IgD-negative memory B cell (primary cell): ENCODE data around the gene NRROS. TPM values are rescaled to one million over a fixed set of nuclear protein-coding genes. Genes with fewer than 3 reads are reported as not detected.
"Not testable (repeated sequence)": the region's sequence is repeated elsewhere in the genome, so short reads cannot be mapped to it uniquely, and the experiment has no call there.

Experiments used
- H3K27ac Mint-ChIP-seq, 3 donors: one replicate each; pipeline ENCODE4 v1.8.0; 2020 to 2022; ENCODE audit warnings: mild to moderate bottlenecking in 3 of 3, mixed read lengths in 3 of 3, moderate library complexity in 1 of 3
- H3K27me3 Mint-ChIP-seq: one replicate; pipeline ENCODE4 v1.8.0; 2021; ENCODE audit warnings: mixed read lengths
- H3K36me3 Mint-ChIP-seq: one replicate; pipeline ENCODE4 v1.8.0; 2020; ENCODE audit warnings: mild to moderate bottlenecking, mixed read lengths
- H3K4me1 Mint-ChIP-seq, 3 donors: one replicate each; pipeline ENCODE4 v1.8.0; 2020 to 2022; ENCODE audit warnings: mixed read lengths in 3 of 3, mild to moderate bottlenecking in 1 of 3
- H3K4me3 Mint-ChIP-seq, 4 donors: one replicate each; pipeline ENCODE4 v1.8.0; 2020 to 2022; ENCODE audit warnings: mild to moderate bottlenecking in 4 of 4, mixed read lengths in 4 of 4, moderate library complexity in 3 of 4
- H3K9me3 Mint-ChIP-seq, 3 donors: one replicate each; pipeline ENCODE4 v1.8.0; 2020 to 2021; ENCODE audit warnings: mixed read lengths in 3 of 3, mild to moderate bottlenecking in 1 of 3
- polyA plus RNA-seq: library from polyadenylated mRNA; unstranded; fragments of 300-500 nt; fragmentation: Illumina TruSeq; gene quantifications from one replicate; pipeline ENCODE4 v1.2.3, GENCODE V29; 2021

The NRROS gene
- polyA plus RNA-seq, 1 donor from 2014 or later = 18.9 TPM

DNA sequence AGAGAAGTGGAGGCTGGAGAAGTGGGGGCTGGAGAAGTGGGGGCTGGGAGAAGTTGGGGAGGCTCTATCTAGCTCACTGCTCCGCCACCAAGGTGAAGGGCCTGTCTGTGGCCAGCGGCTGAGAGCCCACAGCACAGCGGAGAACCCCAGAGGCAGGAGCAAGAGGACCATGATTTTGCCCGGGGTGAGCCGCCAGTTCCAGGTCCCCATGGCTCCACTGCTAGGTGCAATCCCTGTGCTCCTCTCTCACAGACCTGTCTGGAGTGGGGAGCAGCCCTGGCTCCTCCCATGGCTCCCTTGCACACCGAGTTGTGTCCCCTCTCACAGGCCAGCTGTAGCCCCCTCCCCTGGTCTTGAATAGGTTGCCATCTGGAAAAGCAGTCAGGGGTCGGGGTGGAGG, 4.7 kb upstream of the NRROS start:
- Mint-ChIP-seq H3K27ac (peak overlapping the region in 2 of 3 donors; percentile 36 to 73), H3K4me1 (peaks cover 38 to 52% (median 51%) of the 10 kb centered on the region in 3 donors), H3K9me3 (no peaks in the 10 kb centered on the region), H3K36me3 (peaks cover 3% of the 10 kb centered on the region), H3K27me3 (no peaks in the 10 kb centered on the region), H3K4me3 (peak overlapping the region in 2 of 4 donors; percentile 60)

DNA sequence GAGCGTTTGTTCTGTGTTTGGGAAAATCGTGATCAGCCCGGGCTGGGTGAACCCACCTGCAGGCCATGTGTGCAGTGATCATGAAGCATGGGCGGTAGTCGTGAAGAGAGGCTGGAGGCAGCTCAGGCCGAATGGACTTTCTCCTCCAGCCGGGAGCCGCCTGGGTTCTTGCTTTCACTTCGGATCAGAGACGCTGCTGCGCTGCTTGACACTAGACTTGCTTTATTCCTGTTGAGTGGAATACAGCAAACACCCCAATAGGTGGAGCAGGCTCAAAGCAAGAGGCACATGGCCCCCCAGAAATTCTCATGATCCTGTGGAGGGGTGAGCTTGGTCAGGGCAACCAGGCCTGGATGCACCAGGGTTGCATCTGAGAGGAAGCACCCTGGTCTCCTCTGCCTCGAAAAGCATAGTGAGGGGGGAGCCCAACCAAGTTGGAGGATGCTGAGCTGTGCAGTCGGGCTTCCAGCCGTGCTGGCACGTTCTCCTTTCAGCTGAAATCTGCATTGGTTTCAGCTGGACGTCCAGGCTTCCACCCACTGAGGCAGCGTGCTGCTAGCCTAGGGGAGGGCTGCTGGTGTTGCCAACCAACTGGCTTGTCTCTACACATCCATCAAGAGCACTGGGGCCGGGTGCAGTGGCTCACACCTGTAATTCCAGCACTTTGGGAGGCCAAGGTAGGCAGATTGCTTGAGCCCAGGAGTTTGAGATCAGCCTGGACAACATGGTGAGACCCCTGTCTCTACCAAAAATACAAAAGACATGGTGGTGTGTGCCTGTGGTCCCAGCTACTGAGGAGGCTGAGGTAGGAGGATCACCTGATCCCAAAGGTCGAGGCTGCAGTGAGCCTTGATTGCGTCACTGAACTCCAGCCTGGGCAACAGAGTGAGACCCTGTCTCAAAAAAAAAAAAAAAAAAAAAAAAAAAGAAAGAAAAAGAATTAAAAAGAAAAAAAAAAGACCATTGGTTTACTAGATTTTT, 2.8 kb upstream of the NRROS start:
- Mint-ChIP-seq H3K4me3 (peak overlapping the region in 2 of 4 donors; percentile 21 to 79), H3K36me3 (no peaks in the 10 kb centered on the region), H3K9me3 (no peaks in the 10 kb centered on the region), H3K27ac (peak overlapping the region in 2 of 3 donors; percentile 85 to 92), H3K4me1 (peaks cover 31 to 53% (median 45%) of the 10 kb centered on the region in 3 donors), H3K27me3 (no peaks in the 10 kb centered on the region)

DNA sequence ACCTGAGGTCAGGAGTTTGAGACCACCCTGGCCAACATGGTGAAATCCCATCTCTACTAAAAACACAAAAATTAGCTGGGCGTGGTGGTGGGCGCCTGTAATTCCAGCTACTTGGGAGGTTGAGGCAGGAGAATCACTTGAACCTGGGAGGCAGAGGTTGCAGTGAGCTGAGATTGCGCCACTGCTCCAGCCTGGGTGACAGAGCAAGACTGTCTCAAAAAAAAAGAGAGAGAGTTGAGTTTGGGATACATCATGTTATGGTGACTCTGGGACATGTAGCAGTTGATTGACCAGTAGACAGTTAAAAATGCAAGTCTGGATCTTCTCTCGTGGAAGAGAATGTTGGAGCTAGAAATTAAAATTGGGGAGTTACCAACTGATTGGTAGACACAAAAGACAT, 1.6 kb upstream of the NRROS start:
- H3K27ac Mint-ChIP-seq = peak overlapping the region in 2 of 3 donors; percentile 89 to 92
- H3K9me3 Mint-ChIP-seq, H3K27me3 Mint-ChIP-seq, H3K36me3 Mint-ChIP-seq: not testable (repeated sequence)
- H3K4me1 Mint-ChIP-seq = peaks cover 33 to 49% (median 48%) of the 10 kb centered on the region in 3 donors
- H3K4me3 Mint-ChIP-seq = peak overlapping the region in 3 of 4 donors; percentile 3 to 79 (median 61)

DNA sequence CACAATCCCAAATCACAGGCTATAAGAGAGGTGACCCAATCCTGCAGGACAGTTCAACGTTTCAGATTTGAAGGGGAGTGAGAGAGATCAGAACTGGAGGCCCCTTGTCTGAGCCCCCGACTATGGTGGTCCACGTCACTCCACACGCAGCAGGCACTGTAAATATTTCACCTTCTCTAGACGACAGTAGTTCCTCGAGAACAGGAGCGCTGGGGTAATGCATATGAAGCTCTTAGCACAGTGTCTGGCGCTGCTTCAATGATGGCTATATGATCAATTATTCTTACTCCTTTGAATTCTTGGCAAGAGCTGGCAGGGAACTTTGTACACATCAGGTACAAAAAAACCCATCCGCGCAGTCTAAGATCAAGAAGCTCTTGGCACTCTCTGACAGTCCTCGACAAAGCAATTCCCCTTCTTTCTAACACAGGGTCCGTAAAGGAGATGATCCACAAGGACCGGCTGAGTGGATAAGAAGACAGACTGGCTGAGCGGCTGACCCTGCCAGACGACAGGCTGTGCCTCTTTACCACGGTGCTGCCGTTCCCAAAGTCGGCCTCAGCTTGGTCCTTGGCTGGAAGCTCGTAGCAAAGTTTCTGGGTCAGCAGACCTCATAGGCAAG, 522 bp upstream of the NRROS start:
- H3K4me1 Mint-ChIP-seq = peaks cover 32 to 50% (median 48%) of the 10 kb centered on the region in 3 donors
- H3K4me3 Mint-ChIP-seq = peak overlapping the region; percentile 79 to 97 (median 94)
- no peaks in the 10 kb centered on the region for H3K36me3 Mint-ChIP-seq
- H3K27me3 Mint-ChIP-seq = peaks cover 1% of the 10 kb centered on the region
- H3K9me3 Mint-ChIP-seq = no peaks in the 10 kb centered on the region
- H3K27ac Mint-ChIP-seq = peak overlapping the region; percentile 92 to 99 (median 93)

DNA sequence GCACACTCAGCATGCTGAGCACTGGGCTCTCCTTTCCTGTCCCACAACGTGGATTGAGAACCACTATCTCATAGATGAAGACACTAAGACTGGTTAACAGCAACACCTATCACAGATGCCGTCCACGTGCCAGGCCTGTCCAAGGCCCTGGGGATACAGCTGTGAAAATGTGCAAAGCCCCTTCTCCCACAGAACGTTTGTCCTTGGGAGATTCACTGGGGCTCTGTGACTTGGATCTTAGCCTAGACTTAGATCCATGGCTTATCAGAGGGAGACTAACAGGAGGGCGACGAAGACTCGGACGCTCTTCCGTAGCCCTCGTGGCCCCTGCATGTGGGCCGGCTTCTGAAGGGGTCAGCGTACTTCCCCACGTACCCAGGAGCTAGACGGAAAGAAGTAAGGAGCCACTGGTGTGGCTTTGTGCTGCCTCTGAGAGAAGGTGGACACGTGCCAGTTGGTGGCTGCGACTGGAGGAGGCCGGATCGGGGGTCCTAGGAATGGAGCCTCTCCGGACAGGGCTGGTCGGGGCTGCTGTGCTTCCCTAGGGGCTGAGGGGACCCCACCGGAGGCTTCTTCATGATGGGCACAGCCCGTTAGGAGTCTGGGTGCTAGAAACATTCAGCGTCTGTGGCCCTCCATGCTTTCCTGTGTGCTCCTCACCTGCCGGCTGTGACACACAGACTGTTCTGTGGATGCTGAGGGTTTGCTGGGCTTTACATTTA, 964 bp downstream of the NRROS start:
- Mint-ChIP-seq H3K36me3 (peaks cover 2% of the 10 kb centered on the region), H3K4me1 (peaks cover 36 to 55% (median 51%) of the 10 kb centered on the region in 3 donors), H3K4me3 (peak overlapping the region; percentile 79 to 97 (median 94)), H3K9me3 (no peaks in the 10 kb centered on the region), H3K27ac (peak overlapping the region; percentile 92 to 99 (median 96)), H3K27me3 (peaks cover 1% of the 10 kb centered on the region)

DNA sequence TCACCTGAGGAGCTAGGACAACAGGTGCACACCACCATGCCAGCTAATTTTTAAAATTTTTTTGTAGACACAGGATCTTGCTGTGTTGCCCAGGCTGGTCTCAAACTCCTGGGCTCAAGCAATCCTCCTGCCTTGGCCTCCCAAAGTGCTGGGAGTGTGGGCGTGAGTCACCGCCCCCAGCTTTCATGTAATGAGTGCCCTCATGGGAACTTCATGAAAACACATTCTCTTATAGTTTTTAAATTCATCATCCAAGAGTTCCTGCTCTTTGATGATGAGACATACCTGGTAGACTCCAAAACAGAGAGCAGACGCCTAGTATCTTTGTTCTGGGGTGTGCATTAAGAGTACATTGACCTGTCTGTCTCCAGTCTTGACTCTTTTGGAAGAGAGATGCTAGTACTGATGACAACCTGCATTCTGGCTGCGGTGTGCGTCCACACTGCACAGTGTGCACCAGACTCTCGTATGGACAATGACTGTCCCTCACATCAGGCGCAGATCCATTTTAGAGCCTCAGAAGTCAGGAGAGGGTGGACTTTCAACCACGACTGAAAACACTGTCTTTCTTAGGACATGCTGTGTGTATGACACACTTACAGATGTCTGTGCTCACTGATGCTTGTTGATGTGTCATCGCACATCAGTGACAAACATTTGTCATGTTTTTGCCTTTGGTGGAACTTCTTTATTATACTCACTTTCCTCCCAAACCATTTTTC, 2.0 kb downstream of the NRROS start:
- Mint-ChIP-seq H3K4me1 (peaks cover 41 to 55% (median 54%) of the 10 kb centered on the region in 3 donors), H3K36me3 (peaks cover 2% of the 10 kb centered on the region), H3K4me3 (peak overlapping the region; percentile 79 to 97 (median 94)), H3K27me3 (peaks cover 1% of the 10 kb centered on the region), H3K27ac (peak overlapping the region; percentile 92 to 99 (median 94)), H3K9me3 (no peaks in the 10 kb centered on the region)

DNA sequence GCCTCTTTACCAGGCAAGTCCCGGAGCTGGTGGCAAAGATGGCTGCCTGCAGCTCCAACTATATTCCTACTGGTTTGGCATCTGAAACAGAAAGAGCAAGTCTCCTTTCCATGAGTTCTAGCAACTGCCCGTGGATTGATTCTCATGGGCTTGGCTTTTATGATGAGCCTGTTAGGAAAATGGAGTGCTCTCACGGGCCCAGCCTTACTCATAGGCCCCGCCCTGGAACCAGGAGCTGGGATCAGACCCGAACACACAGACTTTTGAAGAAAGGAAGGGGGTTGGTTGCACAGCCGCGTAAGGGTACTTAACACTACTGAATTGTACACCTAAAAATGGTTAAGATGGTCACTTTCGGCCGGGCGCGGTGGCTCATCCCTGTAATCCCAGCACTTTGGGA, 2.9 kb downstream of the NRROS start:
- H3K27ac Mint-ChIP-seq = peak overlapping the region; percentile 92 to 99 (median 94)
- H3K4me3 Mint-ChIP-seq = peak overlapping the region; percentile 79 to 97 (median 94)
- peaks cover 2% of the 10 kb centered on the region for H3K36me3 Mint-ChIP-seq
- H3K4me1 Mint-ChIP-seq = peaks cover 38 to 57% (median 52%) of the 10 kb centered on the region in 3 donors
- H3K27me3 Mint-ChIP-seq = peaks cover 1% of the 10 kb centered on the region
- no peaks in the 10 kb centered on the region for H3K9me3 Mint-ChIP-seq

DNA sequence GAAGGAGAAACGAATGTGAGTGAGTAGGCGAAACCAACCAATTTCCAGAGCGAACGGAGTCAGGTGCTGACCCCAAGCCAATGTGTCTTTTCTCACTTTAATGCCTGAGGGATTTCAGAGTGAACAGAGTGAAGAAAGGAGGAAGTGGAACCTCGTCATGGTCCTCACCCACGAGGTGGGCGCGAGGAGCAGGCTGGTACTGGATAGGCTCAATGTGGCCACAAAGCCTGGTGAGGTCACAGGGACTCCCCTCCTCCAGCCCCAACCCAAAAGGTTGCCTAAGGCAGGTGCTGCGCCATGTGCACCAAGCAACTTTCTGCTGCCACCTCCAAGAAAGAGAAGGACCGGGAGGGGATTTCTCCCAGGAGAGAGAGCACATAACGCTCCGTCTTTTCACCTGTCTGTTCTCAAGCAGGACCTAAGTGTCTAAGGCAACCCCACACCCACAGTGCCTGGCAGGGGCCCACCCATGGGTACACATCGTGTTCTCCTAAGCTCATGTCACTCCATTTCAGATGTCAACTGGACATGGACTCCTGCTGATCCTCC, 3.8 kb downstream of the NRROS start:
- Mint-ChIP-seq H3K4me1 (peaks cover 35 to 55% (median 46%) of the 10 kb centered on the region in 3 donors), H3K9me3 (no peaks in the 10 kb centered on the region), H3K27ac (peak overlapping the region; percentile 92 to 99 (median 94)), H3K4me3 (peak overlapping the region; percentile 79 to 97 (median 94)), H3K36me3 (peaks cover 2% of the 10 kb centered on the region), H3K27me3 (peaks cover 1% of the 10 kb centered on the region)

DNA sequence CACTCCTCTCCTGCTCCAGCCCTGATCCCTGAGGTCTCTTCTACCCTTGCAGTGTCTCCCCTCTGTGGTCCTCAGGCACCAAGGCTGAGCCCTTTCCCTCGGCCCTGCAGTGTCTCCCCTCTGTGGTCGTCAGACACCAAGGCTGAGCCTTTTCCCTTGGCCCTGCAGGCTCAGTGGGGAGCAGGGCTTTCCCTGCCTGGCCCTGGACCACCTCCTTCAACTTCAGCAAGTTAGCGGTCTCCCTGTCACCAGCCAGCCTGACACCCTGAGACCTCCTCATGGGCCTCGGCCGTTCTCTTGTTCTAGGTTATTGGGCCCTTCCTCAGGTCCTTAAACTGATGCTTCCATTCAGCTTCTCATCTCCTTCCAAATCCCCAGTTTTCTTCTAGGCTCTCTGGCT, 4.3 kb downstream of the NRROS start:
- no peaks in the 10 kb centered on the region for H3K9me3 Mint-ChIP-seq
- peaks cover 36 to 54% (median 42%) of the 10 kb centered on the region in 3 donors for H3K4me1 Mint-ChIP-seq
- H3K4me3 Mint-ChIP-seq = peak overlapping the region; percentile 12 to 97 (median 87)
- peaks cover 2% of the 10 kb centered on the region for H3K36me3 Mint-ChIP-seq
- H3K27me3 Mint-ChIP-seq = peaks cover 1% of the 10 kb centered on the region
- H3K27ac Mint-ChIP-seq = peak overlapping the region; percentile 92 to 99 (median 94)

DNA sequence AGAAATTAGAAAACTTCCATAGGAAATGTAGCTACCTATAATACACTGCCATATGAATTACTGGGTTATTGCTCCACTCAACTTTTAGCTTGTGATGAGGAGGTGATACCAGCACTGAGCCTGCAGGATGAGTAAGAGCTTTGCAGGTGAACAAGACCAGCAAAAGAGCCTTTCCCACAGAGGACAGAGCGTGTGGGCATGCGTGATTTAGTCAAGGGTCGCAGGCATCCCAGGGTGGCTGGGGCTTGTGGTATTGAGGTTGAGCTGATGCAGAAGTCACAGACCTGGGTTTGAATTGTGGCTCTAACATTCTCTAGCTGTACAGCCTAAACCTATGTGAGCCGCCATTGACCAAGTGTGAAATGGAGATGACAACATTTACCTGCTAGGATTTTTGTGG, 5.6 kb downstream of the NRROS start:
- H3K4me1 Mint-ChIP-seq = peaks cover 32 to 53% (median 41%) of the 10 kb centered on the region in 3 donors
- peak overlapping the region; percentile 92 to 99 (median 94) for H3K27ac Mint-ChIP-seq
- peaks cover 2% of the 10 kb centered on the region for H3K36me3 Mint-ChIP-seq
- H3K4me3 Mint-ChIP-seq = peak overlapping the region in 1 of 4 donors; percentile 38
- H3K27me3 Mint-ChIP-seq = peaks cover 1% of the 10 kb centered on the region
- H3K9me3 Mint-ChIP-seq = no peaks in the 10 kb centered on the region

DNA sequence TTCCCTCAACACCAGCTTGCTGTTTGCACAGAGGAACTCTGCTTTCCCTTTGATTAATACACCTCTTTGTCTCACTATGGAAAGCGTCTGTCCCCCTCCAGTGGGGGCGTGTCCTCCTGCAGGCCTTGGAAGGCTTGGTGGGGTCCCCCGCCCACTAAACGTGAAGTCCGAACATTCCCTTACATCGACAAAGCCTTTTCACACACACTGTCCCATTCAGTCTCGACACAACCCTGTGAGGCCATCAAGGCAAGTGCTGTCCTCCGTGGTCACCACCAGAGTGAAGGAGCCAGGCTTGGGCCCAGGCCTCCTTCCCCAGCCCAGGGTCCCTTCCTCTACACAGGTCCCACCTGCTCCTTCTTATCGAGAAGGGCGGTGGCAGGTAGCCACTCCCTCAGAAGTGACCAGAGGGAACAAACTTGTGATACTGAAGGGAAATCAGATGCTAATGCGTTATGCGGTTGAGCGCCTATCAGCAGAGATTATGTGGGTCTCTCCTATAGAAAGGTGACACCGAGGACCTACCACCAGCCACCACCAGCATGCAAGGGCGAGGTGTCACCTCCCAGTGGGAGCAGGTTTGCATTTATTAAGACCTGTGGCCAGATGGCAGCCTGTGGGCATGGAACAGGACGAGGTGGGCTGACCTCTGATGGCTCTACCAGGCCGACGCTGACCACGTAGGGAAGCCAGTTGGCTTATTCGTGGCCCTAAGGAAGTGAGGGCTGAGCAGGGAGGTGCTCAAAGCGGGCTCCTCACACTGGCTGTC, 6.6 kb downstream of the NRROS start:
- Mint-ChIP-seq H3K4me3 (peak overlapping the region in 1 of 4 donors; percentile 37), H3K9me3 (no peaks in the 10 kb centered on the region), H3K4me1 (peaks cover 33 to 57% (median 46%) of the 10 kb centered on the region in 3 donors), H3K36me3 (peaks cover 2% of the 10 kb centered on the region), H3K27me3 (peaks cover 1% of the 10 kb centered on the region), H3K27ac (peak overlapping the region; percentile 92 to 99 (median 94))

DNA sequence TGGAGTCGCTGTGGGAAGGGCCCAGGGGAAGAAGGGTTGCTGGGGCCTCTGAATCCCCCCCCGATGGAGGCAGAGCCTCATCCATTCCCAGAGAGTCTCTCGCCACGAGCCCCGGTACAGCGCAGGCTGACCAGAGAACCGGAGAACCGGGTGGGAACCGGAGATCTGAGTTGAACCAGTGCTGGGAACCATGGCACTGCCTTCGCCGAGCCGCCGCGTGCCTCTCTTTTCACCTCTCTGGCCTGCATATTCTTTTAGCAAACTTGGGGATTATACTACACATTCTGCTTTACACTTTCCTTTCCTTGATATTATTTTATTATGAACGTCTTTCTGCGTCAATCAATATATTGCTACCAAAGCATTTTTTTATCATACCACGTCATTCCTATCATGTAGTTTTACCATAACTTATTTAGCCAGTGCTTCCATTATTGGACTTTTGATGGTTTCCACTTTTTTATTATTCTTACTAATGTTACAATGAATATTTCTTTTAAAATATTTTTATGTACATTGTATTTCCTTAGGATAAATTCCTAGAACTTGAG, 7.2 kb downstream of the NRROS start:
- Mint-ChIP-seq H3K27me3 (peaks cover 1% of the 10 kb centered on the region), H3K36me3 (peaks cover 4% of the 10 kb centered on the region), H3K4me3 (peak overlapping the region in 1 of 4 donors; percentile 57), H3K9me3 (no peaks in the 10 kb centered on the region), H3K4me1 (peaks cover 29 to 60% (median 44%) of the 10 kb centered on the region in 3 donors), H3K27ac (peak overlapping the region; percentile 53 to 99 (median 92))
